ENCODE measurements around the gene ESPNL. TPM values are rescaled to one million over a fixed set of nuclear protein-coding genes. Genes with fewer than 3 reads are reported as not detected.
"Not testable (repeated sequence)": the region's sequence is repeated elsewhere in the genome, so short reads cannot be mapped to it uniquely, and the experiment has no call there.

The ESPNL gene
- total RNA-seq, 2 experiments from 2014 or later: 0.11 to 0.27 TPM

- ChIA-PET POLR2A (no interaction called here), CTCF (interaction anchor here (0.6 to 1.4 kb wide), 3 partner anchors 22 to 200 kb away, joined by 3 read pairs; no protein-coding TSS in a partner anchor)
- peaks cover 65% of the 10 kb centered on the region for H3K4me1 Mint-ChIP-seq (ENCODE audit: low read depth)
- ATAC-seq: no peak
- no peaks in the 10 kb centered on the region for H3K27me3 Mint-ChIP-seq
- peak overlapping the region; percentile 81 for H3K4me3 Mint-ChIP-seq
- intact Hi-C loops (cut with micrococcal nuclease): no loop called here
- no peak for TF ChIP-seq CTCF (IDR thresholded peaks at IDR 0.05)
- H3K36me3 Mint-ChIP-seq (ENCODE audit: low read depth): peaks cover 74% of the 10 kb centered on the region
- H3K9me3 Mint-ChIP-seq: peaks cover 19% of the 10 kb centered on the region
- H3K27ac Mint-ChIP-seq: peak overlapping the region; percentile 21
- DNase-seq: no peak
Observed at GRCh38 chr2:238063414-238064189, 36.5 kb upstream of the ESPNL start.

- ATAC-seq (no peak), DNase-seq (peak; percentile 32)
- Mint-ChIP-seq H3K4me3 (peak overlapping the region; percentile 81), H3K9me3 (peaks cover 19% of the 10 kb centered on the region), H3K27me3 (no peaks in the 10 kb centered on the region), H3K27ac (peak overlapping the region; percentile 21), H3K36me3 (ENCODE audit: low read depth) (peaks cover 75% of the 10 kb centered on the region), H3K4me1 (ENCODE audit: low read depth) (peaks cover 69% of the 10 kb centered on the region)
- ChIA-PET POLR2A (no interaction called here), CTCF (interaction anchor here (1.3 to 1.4 kb wide), 2 partner anchors 94 to 199 kb away, joined by 3 read pairs; no protein-coding TSS in a partner anchor)
- TF ChIP-seq CTCF (IDR thresholded peaks at IDR 0.05): no peak
- intact Hi-C loops (cut with micrococcal nuclease): no loop called here
Observed at GRCh38 chr2:238064376-238064775, 35.8 kb upstream of the ESPNL start.

- H3K4me3 Mint-ChIP-seq: no peak overlapping the region
- ChIA-PET CTCF (interaction anchor here (1.3 to 1.4 kb wide), 2 partner anchors 198 to 213 kb away, joined by 3 read pairs; no protein-coding TSS in a partner anchor), POLR2A (no interaction called here)
- H3K36me3 Mint-ChIP-seq (ENCODE audit: low read depth): peaks cover 77% of the 10 kb centered on the region
- H3K9me3 Mint-ChIP-seq: peaks cover 19% of the 10 kb centered on the region
- no peaks in the 10 kb centered on the region for H3K27me3 Mint-ChIP-seq
- DNase-seq: no peak
- peak overlapping the region; percentile 28 for H3K27ac Mint-ChIP-seq
- H3K4me1 Mint-ChIP-seq (ENCODE audit: low read depth): peaks cover 71% of the 10 kb centered on the region
- no peak for ATAC-seq
- intact Hi-C loops (cut with micrococcal nuclease): no loop called here
- TF ChIP-seq CTCF (IDR thresholded peaks at IDR 0.05): no peak
Observed at GRCh38 chr2:238065071-238065846, 34.9 kb upstream of the ESPNL start.

- Mint-ChIP-seq H3K27me3 (no peaks in the 10 kb centered on the region), H3K27ac (peak overlapping the region; percentile 89), H3K9me3 (peaks cover 19% of the 10 kb centered on the region), H3K4me3 (peak overlapping the region; percentile 6), H3K36me3 (ENCODE audit: low read depth) (peaks cover 83% of the 10 kb centered on the region), H3K4me1 (ENCODE audit: low read depth) (peaks cover 73% of the 10 kb centered on the region)
- peak; percentile 14 for ATAC-seq
- ChIA-PET CTCF (interaction anchor here (1.3 to 1.9 kb wide), 2 partner anchors 98 to 214 kb away, joined by 3 to 5 read pairs; no protein-coding TSS in a partner anchor), POLR2A (interaction anchor here (0.9 kb wide), 1 partner anchor 63 kb away, joined by 5 read pairs; no protein-coding TSS in a partner anchor)
- DNase-seq: no peak
- intact Hi-C loops (cut with micrococcal nuclease): no loop called here
- TF ChIP-seq CTCF (IDR thresholded peaks at IDR 0.05): no peak
Observed at GRCh38 chr2:238066218-238066617, 33.9 kb upstream of the ESPNL start.

GRCh38 chr2:238066718-238067117 lies 33.4 kb upstream of the ESPNL start:
- CTCF ChIA-PET: interaction anchor here (1.0 to 1.9 kb wide), 3 partner anchors 98 to 214 kb away, joined by 3 to 5 read pairs (median 3); no protein-coding TSS in a partner anchor
- H3K27me3 Mint-ChIP-seq; intact Hi-C loops (cut with micrococcal nuclease): not testable (repeated sequence)
- POLR2A ChIA-PET: interaction anchor here (0.9 kb wide), 1 partner anchor 64 kb away, joined by 5 read pairs; no protein-coding TSS in a partner anchor
- Mint-ChIP-seq H3K4me3 (peak overlapping the region; percentile 6), H3K4me1 (ENCODE audit: low read depth) (peaks cover 73% of the 10 kb centered on the region), H3K9me3 (peaks cover 19% of the 10 kb centered on the region), H3K36me3 (ENCODE audit: low read depth) (peaks cover 81% of the 10 kb centered on the region), H3K27ac (peak overlapping the region; percentile 89)
- peak; percentile 81 for DNase-seq
- ATAC-seq: peak; percentile 63
